Raji (cell line): ENCODE results near the gene RHBDL1.

Experiments
- POLR2A ChIP-seq: IDR thresholded peaks from 2 replicates; pipeline ENCODE4 v1.6.1; 2011; ENCODE audit warnings: low read depth, low read length, control low read depth; ENCODE audit not compliant: insufficient read depth

Gene RHBDL1

DNA sequence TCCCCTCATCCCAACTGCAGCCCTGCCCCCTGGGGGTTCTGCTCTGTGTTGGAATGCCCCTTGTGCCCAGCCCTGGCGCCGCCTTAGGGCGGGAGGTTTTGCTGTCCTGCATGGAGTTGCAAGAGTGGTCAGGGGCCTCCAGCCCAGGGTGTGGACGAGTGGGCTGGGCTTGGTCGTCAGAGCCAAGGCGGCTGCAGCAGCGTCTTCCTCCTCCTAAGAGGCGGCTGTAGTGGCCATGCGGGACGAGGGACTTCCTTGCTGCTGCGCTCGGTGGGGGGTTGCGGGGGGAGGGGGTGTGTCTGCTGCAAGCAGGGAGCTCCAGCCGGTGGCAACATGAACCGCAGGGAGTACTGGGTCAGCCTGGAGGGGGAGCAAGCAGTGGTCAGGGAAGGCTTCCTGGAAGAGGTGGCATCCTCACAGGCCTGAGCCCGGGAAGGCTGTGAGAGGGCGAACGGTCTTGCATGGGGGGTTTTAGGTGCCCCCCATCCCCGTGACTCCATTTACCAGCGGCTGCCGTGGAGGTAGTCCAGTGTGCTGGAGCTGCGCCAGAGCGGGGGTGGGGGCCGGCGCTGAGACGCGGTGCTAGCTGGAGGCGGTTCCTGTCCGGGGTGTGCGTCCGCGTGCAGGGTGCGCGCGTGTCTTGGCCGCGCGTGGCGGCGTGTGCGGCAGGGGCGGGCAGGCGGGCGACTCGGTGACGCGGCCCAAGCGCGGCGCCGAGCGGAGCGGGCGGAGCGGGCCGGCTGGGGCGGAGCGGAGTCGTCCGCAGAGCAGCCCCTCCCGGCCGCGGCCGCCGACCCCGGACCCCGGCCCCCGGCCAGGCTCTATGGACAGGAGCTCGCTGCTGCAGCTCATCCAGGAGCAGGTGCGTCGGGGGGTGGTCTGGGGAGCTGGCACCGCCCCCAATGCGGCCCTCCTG is at the start of gene RHBDL1:
RHBDL1 (plus strand) TSS at position 704 of the 916 bp plus-strand sequence; CDS start at position 824, 120 bp downstream.
- TF ChIP-seq POLR2A: no peak

DNA sequence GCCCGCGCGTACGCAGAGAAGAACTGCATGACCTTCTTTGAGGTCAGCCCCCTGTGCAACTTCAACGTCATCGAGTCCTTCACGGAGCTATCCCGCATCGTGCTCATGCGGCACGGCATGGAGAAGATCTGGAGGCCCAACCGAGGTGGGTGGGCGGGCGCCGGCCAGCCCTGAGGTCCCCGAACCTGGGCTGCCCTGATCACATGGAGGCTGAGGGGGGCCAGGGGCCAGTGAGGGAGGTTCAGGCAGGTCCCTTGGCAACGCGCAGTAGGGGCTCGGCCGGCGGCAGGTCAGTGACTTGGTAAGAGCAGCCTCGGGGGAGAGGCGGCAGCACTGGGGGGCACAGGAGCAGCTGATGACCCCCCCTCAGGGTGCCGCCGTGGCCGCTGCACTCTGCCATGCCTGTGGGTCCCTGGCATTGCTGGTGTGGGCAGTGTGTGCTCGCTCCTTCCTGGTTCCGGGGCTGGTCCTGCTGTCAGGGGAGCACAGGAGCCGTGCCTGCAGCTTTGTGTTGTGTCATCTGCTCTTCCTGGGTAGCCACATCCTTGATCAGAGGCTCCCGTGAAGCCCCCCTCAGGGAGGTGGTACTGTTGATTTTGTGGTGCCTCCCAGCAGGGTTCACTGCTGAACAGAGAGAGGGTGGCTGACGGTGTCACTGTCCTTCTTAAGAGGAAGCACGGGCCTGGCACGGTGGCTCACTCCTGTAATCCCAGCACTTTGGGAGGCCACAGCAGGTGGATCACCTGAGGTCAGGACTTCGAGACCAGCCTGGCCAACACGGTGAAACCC is 49.3 kb upstream of the RHBDL1 start:
- no peak for TF ChIP-seq POLR2A

DNA sequence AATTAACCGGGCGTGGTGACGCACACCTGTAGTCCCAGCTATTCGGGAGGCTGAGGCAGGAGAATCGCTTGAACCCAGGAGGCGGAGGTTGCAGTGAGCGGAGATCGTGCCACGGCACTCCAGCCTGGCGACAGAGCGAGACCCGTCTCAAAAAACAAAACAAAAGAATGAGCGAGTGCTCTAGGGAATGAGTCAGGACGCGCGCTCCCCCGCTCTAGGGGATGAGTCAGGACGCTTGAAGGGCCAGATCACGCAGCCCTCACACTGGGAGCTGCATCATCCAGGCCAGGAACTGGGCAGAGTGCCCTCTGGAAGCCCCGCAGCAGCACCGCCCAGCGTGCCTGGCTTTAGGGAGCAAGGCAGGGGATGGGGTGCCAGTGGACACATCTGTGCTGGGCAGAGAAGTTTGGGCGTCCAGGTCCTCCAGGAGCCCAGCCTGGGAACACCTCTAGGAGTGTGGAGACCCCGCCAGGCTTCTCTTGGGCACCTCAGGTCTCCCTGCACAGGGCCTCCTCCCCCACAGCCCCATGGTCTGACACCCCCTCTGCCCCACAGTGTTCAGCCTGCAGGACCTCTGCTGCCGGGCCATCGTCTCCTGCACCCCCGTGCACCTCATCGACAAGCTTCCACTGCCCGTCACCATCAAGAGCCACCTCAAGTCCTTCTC is 48.6 kb upstream of the RHBDL1 start:
- no peak for TF ChIP-seq POLR2A

DNA sequence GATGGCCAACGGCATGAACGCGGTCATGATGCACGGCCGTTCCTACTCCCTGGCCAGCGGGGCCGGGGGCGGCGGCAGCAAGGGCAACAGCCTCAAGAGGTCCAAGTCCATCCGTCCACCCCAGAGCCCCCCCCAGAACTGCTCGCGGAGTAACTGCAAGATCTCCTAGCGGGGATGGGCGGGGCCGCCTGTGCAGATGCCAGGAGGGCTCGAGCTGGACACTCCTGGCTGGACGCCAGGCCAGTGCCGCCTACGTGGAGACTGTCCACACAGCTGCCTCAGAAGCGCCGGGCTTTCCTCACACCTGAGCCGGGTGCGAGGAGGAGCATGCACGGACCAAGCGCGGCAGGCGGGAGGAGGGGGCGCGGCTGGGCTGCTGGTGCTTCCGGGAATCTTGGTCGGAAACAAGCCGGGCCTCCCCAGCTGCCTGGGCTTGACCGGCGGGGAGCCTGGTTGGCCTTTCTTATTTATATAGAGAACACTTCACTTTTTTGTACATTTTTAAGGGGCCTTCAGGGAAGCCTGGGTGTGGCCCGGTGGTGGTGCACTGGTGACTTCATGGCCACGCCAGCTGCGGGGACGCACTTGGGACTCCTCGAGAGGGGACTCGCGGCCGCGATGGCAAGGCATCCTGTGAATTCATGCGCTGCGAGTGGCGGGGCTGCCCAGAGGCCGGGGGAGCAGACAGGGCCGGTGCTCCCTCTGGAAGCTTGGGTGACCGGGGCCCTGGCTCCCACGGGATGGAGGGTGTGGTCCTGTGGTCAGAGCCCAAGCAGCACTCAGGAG is 47.8 kb upstream of the RHBDL1 start:
- TF ChIP-seq POLR2A: no peak

DNA sequence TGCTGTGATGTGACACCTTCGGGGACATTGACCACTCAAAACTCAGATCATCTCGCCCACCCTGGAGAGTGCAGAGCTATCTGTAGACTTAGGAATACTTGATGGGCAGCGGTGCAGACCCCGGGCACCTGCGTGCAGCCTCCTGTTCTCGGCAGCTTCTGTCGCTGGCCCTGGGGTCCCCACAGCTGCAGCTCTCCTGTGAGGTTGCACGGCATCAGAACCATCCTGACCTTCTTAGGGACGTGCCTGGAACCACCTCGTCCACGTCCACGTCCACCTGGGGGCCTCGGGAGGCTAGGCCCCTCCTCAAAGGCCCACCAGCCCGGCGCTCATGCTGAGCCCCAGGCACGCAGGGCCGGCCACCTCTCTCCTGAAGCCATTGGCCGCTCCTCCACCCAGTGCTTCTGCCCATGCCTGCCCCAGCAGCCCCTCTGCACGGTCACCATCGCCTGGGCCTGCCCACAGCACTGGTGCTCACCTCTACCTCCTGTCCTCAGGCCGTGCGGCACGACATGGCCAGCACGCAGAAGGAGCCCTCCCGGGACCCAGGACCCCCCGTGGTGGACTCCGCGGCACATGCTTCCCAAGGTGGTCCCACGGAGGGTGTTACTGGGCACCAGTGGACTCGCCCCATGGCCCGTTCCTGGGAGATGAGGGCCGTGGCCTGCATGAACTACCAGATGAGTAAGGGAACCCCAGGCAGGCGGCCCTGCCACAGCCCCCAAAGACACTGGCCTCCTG is 47.0 kb upstream of the RHBDL1 start:
- no peak for TF ChIP-seq POLR2A

DNA sequence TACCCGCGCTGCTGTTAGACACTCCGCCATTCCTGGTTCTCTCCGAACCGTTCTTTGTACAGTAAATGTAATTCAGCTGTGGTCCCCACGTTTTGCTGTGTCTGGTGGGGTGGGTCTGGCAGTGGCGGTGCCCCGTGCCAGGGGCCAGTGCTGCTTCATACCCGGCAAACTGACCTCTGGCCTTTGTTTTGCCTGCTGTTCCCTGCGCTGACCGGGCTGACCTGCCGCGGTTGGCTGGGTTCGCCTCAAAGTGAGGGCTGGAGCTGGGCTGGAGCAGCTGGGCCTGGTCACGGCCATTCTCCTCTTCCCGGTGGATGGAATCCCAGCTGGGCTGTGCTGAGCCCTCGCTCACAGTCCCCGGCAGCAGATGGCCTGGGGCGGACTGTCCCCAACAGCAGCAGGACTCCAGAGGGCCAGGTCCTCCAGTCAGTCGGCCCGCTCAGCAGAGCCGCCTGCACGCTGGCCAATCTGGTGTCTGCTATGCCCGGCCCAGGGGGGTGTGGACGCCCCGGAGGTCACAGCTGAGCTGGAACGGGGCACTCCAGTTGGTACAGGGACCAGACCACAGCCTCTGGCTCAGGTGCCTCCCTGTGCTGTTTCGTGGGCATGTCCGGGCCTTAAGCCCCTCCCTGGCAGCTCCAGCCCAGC is 46.2 kb upstream of the RHBDL1 start:
- no peak for TF ChIP-seq POLR2A

DNA sequence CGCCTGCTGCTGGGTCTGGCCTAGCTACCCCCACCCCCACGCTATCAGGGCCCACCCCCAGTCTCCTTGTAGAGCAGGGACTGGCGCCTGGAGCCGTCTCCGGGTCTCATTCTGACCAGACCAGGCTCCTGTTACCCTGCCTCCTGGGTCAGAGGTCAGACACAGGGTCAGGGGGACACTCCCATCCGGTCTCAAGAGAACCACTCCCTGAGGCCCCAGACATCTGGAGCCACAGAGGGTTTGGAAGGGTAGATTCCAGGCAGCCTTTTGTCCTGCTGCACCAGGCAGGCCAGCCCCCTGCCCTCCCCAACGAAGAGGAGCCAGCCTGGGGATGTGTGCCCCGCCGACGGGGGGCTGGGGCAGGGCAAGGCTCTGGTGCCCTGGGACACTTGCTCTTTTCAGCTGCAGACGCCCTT is 45.6 kb upstream of the RHBDL1 start:
- TF ChIP-seq POLR2A: no peak

DNA sequence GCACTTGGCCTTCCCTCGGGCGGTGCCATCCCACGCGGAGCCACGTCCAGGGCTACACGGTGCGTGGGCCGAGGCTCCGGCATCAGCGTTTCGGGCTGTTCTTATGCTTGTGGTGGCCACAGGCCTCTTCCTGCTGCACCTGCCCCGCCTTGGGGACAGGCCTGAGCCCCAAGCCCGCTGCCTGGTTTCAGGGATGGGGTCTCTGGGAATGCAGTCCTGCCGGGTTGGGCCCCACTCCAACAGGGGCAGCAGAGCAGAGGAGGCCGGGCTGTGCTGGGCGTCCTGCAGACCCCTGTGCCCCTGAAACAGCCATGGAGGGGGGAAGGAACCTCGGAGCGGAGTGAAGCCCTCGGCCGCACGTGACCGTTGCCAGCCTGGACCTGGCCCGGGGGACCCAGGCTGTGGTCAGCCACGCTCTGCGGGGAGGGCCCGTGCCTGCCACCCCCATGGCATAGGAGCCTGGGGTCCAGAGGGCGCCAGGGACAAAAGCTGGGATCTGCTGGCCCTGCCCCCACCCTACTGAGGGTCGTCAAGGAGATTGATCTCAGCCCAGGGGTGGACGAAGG is 45.1 kb upstream of the RHBDL1 start:
- 0 out of 2 replicates have a peak, but pooled peaks have one; percentile 26 for TF ChIP-seq POLR2A

DNA sequence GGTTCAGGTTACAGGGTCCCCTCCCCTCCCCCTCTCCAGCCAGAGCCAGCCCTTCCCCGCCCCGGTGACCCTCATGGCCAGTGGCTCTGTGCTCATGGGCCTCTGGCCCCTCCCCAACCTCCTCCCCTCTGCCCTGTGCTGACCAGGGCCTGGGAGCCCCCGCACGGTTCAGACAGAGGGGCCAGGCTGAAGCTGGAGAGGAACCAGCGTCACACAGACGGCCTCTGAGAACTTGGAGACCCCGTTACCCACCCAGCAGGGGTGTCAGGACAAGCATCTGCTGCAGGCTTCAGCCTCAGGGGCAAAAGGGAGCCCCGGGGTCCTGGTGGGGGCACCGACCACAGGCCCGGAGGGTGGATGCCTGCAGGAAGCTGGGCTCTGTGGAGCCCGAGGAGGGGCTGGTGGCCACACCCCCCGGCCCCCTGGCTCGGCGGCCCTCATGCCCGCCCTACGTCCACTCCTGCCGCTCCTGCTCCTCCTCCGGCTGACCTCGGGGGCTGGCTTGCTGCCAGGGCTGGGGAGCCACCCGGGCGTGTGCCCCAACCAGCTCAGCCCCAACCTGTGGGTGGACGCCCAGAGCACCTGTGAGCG is 44.6 kb upstream of the RHBDL1 start, which contains the start of gene WFIKKN1:
WFIKKN1 (plus strand) TSS at position 171 of the 591 bp plus-strand sequence; CDS start at position 440, 269 bp downstream.
- TF ChIP-seq POLR2A: no peak

DNA sequence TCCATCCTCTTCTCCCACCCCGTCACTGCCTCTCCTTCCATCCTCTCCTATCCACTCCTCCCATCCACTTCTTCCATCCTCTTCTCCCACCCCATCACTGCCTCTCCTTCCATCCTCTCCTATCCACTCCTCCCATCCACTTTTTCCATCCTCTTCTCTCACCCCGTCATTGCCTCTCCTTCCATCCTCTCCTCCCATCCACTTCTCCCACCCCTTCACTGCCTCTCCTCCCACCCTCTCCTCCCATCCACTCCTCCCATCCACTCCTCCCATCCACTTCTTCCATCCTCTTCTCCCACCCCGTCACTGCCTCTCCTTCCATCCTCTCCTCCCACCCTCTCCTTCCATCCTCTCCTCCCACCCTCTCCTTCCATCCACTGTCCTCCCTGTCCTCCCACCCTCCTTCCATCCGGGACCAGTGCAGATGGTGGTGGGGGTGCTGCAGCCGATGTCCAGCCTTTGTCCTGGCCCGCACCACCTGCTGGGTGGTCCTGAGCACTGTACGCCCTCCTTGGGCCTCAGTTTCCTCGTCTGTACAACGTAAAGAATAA is 43.6 kb upstream of the RHBDL1 start:
- TF ChIP-seq POLR2A: no peak

DNA sequence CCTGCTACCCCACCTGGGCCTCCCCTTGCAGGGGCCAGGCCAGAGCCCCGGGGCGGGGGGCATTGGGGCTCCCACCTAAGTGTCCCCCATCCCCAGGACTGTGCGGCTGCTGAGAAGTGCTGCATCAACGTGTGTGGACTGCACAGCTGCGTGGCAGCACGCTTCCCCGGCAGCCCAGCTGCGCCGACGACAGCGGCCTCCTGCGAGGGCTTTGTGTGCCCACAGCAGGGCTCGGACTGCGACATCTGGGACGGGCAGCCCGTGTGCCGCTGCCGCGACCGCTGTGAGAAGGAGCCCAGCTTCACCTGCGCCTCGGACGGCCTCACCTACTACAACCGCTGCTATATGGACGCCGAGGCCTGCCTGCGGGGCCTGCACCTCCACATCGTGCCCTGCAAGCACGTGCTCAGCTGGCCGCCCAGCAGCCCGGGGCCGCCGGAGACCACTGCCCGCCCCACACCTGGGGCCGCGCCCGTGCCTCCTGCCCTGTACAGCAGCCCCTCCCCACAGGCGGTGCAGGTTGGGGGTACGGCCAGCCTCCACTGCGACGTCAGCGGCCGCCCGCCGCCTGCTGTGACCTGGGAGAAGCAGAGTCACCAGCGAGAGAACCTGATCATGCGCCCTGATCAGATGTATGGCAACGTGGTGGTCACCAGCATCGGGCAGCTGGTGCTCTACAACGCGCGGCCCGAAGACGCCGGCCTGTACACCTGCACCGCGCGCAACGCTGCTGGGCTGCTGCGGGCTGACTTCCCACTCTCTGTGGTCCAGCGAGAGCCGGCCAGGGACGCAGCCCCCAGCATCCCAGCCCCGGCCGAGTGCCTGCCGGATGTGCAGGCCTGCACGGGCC is 42.8 kb upstream of the RHBDL1 start:
- TF ChIP-seq POLR2A: 0 out of 2 replicates have a peak, but pooled peaks have one; percentile 11
